T-helper 2 cell (primary cell): Measurements from ENCODE around the gene DHFR2.
"Not testable (repeated sequence)": the region's sequence is repeated elsewhere in the genome, so short reads cannot be mapped to it uniquely, and the experiment has no call there.

Source experiments
- DNase-seq, 5 experiments: peaks; one replicate each; pipeline versions ENCODE4 v3.0.0 to v3.0.0-alpha.2; 2012 to 2022
- total RNA-seq, 2 donors: gene quantifications; one replicate each; lab custom pipeline; 2026; lab: John Stamatoyannopoulos, UW

Gene DHFR2
- 2.8 to 10.8 reads per million in 2 donors for total RNA-seq

DNA sequence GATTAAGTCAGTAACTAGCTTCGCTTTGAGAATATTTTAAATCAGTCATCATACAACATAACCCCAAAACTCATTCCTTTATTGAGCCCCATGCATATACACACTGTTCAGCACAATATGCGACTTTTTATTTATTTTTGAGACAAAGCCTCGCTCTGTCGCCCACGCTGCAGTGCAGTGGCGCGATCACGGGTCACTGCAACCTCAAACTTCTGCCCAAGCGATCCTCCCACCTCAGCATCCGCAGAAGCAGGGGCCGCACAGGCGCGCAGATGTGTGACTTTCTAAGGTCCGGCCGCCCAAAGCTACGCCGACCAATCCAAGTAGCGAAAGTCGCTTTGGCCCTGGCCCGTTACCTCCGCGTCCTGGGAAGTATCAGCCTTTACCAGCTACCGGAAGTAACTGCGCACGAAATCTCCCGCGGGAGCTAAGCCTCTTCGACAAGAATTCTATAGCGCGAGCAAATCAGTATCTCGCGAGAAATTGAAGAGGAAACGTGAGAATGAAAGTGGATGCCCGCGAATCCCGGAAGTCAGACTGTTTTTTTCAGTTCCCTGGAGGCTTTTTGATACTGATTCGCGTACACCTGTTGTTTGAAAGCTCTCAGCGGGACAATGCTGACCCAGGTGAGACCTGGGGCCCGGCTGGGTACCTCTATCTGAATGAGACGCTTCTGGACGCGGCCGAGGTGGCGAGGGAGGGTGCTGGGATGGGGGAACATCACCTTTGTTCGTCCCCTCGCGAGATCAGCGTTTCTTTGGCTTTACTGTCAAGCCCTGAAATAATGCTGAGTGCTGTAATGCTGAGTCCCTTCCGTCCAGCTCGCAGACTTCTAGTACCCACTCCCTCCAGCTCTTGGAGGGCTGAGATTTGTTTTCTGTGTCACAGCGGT, at the start of gene DHFR2, which contains the start of gene NSUN3:
TSS of gene DHFR2 (minus strand) at position 404 of the 892 bp plus-strand sequence. CDS start 1,405 bp downstream, outside the sequence.
TSS of gene NSUN3 (plus strand) at position 549 of the 892 bp plus-strand sequence. CDS start at position 615, 66 bp downstream.
- DNase-seq: peak; percentile 55 to 95 (median 75)

DNA sequence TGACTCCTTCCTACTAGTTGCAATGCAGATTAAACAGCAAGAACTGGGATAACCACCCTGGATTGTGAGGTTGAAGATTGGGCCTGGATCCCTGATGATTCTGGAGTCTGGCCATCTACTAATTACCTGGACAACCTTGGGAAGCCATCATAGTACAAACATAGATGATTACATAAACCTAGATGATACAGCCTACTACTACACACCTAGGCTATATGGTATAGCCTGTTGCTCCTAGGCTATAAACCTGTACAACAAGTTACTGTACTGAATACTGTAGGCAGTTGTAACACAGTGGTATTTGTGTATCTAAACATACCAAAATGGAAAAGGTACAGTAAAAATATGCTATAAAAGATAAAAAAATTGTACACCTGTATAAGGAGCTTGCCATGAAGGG, 48.1 kb upstream of the DHFR2 start:
- DNase-seq: no peak

DNA sequence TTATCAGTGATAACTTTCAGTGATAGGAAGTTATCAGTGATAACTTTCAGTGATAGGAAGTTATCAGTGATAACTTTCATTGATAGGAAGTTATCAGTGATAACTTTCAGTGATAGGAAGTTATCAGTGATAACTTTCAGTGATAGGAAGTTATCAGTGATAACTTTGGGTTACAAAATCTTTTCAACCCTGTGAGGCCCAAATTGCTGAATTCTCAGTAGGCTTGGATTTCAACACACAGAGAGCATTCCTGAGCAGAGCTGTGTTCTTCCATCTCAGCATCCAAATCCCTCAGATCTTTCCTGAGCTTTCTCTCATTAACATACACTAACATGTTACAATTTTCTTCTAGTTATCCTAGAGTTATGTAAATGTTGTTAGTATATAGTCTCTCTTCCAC, 47.5 kb upstream of the DHFR2 start:
- DNase-seq: not testable (repeated sequence)

DNA sequence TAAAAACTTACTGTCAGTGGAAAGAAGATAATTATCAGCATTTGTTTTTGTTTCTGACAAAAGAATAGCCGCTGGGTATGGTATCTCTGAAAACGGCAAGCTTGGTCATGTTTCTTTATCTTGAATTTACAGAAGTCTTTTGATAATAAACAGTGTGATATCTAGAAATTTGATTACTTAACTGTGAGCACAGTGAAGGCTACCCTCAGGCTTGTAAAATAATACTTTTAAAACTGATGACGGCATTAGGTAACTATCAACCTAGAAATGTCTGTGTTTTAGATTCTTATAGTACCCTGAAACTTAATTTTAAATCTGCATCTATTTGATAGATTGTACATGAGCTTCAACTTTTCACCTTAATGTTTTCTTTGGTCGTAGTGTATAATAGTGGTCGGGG, 43.6 kb upstream of the DHFR2 start:
- no peak for DNase-seq

GRCh38 chr3:94101860-94102259, 39.1 kb upstream of the DHFR2 start:
- DNase-seq: peak in 1 of 5 experiments; percentile 9

GRCh38 chr3:94099311-94099710, 36.6 kb upstream of the DHFR2 start:
- no peak for DNase-seq

GRCh38 chr3:94098452-94098851, 35.7 kb upstream of the DHFR2 start:
- DNase-seq: no peak

DNA sequence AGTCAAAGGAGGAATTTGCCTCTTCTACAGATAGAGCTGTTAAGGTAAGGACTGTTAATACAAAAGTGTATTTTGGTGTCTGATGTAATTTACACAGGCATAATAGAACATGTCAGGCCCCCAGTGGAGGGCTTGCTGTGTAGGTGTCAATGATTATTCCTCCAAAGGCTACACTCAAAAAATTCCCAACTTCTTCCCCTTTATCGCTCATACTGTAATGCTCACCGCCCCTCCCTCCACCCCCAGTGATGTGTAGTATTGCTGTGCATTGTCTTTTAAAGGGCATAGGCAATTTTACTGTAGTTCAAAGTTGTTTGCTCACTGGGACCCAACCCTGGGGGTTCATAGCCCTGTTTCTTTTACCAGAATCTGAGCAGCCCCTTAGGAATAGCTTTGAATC, 32.4 kb upstream of the DHFR2 start:
- no peak for DNase-seq

DNA sequence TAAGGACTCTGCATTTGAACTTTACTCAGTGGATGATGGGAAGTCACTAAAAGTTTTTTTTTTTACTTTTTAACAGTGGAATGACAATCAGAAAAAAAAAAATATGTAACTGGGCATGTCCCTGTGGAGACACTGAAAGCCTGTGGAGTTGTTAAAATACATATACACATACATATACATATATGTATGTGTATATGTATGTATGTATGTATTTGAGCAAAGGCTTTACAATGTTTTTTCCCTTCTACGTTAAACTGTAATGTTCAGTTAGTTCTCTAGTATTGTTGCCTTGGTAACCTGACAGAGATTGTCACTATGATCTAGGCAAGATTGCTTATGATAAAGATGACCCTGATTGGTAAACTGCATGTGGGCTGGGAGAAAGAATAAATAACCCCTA, 30.4 kb upstream of the DHFR2 start:
- DNase-seq: no peak

DNA sequence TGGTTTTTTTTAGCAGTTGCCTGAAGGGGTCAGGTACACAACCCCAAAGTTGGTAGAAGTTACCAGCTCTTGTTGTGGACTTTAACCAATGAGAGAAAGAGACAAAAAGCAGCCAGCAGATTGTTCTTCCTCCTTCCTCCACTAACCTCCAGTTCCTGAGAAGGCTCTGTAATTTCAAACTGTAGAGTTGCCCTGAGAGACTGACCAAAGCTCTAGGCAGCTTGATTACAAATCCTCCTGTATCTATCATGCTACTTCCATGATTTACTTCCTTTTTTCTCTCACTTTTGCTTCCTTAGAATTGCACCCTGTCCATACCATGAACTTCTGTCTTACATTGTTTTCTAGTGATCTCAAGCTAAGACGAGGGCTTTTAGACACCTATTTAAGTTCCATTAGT, 29.4 kb upstream of the DHFR2 start:
- no peak for DNase-seq

GRCh38 chr3:94089126-94089525, 26.4 kb upstream of the DHFR2 start:
- DNase-seq: no peak

DNA sequence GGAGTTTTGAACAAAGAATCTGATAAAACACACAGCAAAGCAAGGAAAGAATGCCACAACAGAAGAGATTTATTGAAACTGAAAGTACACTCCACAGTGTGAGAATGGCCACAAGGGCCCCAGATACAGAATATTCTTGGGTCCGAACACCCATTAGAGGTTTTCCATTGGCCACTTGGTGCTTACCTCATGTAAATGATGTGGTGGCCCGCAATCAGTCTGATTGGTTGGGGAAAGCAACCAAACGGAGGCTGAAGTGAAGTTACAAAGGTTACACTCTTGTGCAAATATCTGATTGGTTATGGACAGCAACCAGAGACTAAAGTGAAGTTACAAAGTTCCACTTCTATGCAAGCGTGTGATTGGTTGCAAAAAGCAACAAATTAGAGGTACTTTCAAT, 20.5 kb upstream of the DHFR2 start:
- DNase-seq: peak in 1 of 5 experiments; percentile 28

GRCh38 chr3:94082391-94082937, 19.7 kb upstream of the DHFR2 start:
- DNase-seq: no peak

- DNase-seq: no peak
These were observed 19.2 kb upstream of the DHFR2 start for GRCh38 chr3:94081884-94082283.

GRCh38 chr3:94080552-94080951, 17.8 kb upstream of the DHFR2 start:
- DNase-seq: peak in 1 of 5 experiments; percentile 46

DNA sequence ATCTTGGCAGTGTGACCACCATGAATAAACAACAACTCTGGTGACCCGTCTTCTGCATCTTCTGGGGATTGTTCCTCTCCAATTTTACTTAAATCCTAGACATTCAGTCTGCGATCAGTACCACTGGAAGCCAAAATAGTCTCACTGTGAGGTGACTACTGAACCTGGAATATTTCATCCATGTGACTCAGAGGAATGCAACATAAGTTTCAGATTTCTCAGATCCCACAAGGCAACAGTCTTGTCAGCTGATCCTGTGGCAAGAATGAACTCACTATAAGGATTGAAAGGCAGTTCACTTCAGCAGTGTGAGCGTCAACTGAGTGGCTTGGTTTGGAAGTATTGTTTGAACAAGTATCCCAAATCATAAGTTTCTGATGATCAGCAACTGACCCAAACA, 13.3 kb upstream of the DHFR2 start:
- DNase-seq: no peak

GRCh38 chr3:94071713-94072284, 9.1 kb upstream of the DHFR2 start:
- DNase-seq: peak in 1 of 5 experiments; percentile 84

- DNase-seq: peak in 1 of 5 experiments; percentile 33
These were observed 7.7 kb upstream of the DHFR2 start for GRCh38 chr3:94070341-94070911.

- peak in 1 of 5 experiments; percentile 32 for DNase-seq
These were observed 6.6 kb upstream of the DHFR2 start for GRCh38 chr3:94069194-94069813.

DNA sequence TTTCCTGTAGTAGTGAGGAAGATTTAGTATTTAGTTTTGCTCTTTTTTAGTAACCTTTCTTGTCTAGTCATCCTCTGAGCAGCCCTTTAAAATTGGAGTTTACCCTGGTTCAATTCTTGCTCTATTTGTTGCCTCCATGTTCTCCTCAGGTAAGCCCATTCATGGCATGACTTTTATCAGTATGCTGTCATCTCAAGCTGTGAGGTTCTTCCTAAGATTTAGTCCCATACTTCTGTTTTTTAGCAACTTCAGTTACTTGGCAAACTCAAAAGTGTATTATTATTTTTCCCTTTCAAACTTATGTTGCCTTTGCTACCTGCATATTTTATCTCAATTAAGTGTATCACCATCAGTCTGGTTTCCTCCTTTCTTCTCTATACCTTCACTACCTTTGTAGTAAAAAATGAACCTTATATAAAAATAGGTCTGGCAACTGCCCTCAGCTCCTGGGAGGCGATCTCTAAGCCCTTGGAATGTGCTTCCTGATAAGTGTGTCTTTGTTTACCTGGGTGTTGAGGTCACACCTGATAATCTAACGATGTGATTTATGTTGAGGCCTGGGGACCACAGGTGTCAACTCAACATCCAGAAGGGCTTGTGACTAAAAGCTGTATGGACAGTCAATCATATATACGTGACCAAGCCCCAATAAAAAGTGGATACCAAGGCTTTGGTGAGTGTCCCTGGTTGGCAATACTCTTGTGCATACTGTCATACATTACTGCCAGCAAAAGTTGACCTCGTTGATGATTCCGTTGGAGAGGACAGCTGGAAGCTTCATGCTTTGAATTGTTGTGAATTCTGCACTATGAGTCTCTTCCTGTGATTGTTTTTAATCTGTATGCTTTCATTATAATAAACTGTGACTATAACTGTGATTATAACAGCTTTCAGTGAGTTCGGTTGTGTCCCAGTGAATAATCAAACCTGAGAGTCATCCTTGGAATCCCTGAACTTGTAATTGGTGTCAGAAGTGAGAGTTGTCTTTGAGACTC, 4.1 kb upstream of the DHFR2 start:
- DNase-seq: no peak

- DNase-seq: no peak
These were observed 3.2 kb upstream of the DHFR2 start for GRCh38 chr3:94065819-94066480.
